ENCODE data around the gene DTD1. TPM values are rescaled to one million over a fixed set of nuclear protein-coding genes. Genes with fewer than 3 reads are reported as not detected.

DTD1 gene
- total RNA-seq, 1 experiment from 2014 or later, result 16.6 TPM

GRCh38 chr20:18653736-18654447 is 66.0 kb downstream of the DTD1 start:
- no peak for TF ChIP-seq EZH2 (IDR thresholded peaks at IDR 0.05; ENCODE audit: borderline replicate concordance, low read depth, low read length, poor library complexity, severe bottlenecking)
- no peak for TF ChIP-seq CTCF (conservative IDR thresholded peaks at IDR 0.05; ENCODE audit: low read depth, low read length)
- DNase-seq (ENCODE audit: low spot score), result no peak
- Histone ChIP-seq H3K27ac (ENCODE audit: low read depth, low read length, poor library complexity, severe bottlenecking) (no peak overlapping the region), H3K4me3 (ENCODE audit: low read depth, low read length, poor library complexity, severe bottlenecking) (no peak overlapping the region), H3K36me3 (ENCODE audit: insufficient read depth, low read length, poor library complexity, severe bottlenecking) (no peaks in the 10 kb centered on the region), H3K4me1 (ENCODE audit: insufficient read depth, low read length, poor library complexity, severe bottlenecking) (no peaks in the 10 kb centered on the region), H3K27me3 (replicated peaks; ENCODE audit: insufficient read depth, low read depth, low read length, poor library complexity) (no peaks in the 10 kb centered on the region), H3K9me3 (ENCODE audit: low read depth, low read length, poor library complexity, severe bottlenecking) (no peaks in the 10 kb centered on the region)
- intact Hi-C loops (cut with micrococcal nuclease; ENCODE audit: unreplicated experiment), result no loop called here
- BruUV-seq (replicated peaks), result no TSS peak
- CTCF ChIA-PET, result no interaction called here
- POLR2A ChIA-PET (ENCODE audit: low non-redundant PET), result no interaction called here

GRCh38 chr20:18654448-18654773 is 66.6 kb downstream of the DTD1 start:
- H3K4me1 ChIP-seq (ENCODE audit: insufficient read depth, low read length, poor library complexity, severe bottlenecking), result no peaks in the 10 kb centered on the region
- TF ChIP-seq CTCF (conservative IDR thresholded peaks at IDR 0.05; ENCODE audit: low read depth, low read length), result no peak
- no peak for TF ChIP-seq EZH2 (IDR thresholded peaks at IDR 0.05; ENCODE audit: borderline replicate concordance, low read depth, low read length, poor library complexity, severe bottlenecking)
- intact Hi-C loops (cut with micrococcal nuclease; ENCODE audit: unreplicated experiment), result no loop called here
- DNase-seq (ENCODE audit: low spot score), result no peak
- no peaks in the 10 kb centered on the region for H3K9me3 ChIP-seq (ENCODE audit: low read depth, low read length, poor library complexity, severe bottlenecking)
- no peaks in the 10 kb centered on the region for H3K36me3 ChIP-seq (ENCODE audit: insufficient read depth, low read length, poor library complexity, severe bottlenecking)
- POLR2A ChIA-PET (ENCODE audit: low non-redundant PET), result no interaction called here
- H3K27ac ChIP-seq (ENCODE audit: low read depth, low read length, poor library complexity, severe bottlenecking), result no peak overlapping the region
- CTCF ChIA-PET, result no interaction called here
- H3K27me3 ChIP-seq (replicated peaks; ENCODE audit: insufficient read depth, low read depth, low read length, poor library complexity), result no peaks in the 10 kb centered on the region
- no peak overlapping the region for H3K4me3 ChIP-seq (ENCODE audit: low read depth, low read length, poor library complexity, severe bottlenecking)
- no TSS peak for BruUV-seq (replicated peaks)

DNA sequence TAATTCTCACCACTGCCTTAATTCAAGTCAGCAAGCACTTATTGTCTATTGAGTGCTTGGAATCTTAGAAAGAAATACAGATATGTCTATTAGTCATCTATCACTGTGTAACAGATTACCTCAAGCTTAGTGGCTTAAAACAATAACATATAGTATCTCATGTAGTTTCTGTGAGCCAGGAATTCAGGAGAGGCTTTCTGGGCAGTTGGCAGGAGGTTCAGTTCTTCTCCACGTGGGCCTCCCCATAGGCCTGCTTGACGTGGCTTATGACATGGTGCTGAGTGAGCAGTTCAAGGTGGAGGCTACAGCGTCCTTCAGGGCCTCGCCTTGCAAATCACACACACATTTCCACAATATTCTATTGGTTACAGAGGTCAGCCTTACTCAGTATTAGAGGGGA is 69.7 kb downstream of the DTD1 start:
- BruUV-seq (replicated peaks), result no TSS peak
- no peaks in the 10 kb centered on the region for H3K36me3 ChIP-seq (ENCODE audit: insufficient read depth, low read length, poor library complexity, severe bottlenecking)
- POLR2A ChIA-PET (ENCODE audit: low non-redundant PET), result no interaction called here
- no peak overlapping the region for H3K4me3 ChIP-seq (ENCODE audit: low read depth, low read length, poor library complexity, severe bottlenecking)
- DNase-seq (ENCODE audit: low spot score), result no peak
- no peak for TF ChIP-seq CTCF (conservative IDR thresholded peaks at IDR 0.05; ENCODE audit: low read depth, low read length)
- no peak for TF ChIP-seq EZH2 (IDR thresholded peaks at IDR 0.05; ENCODE audit: borderline replicate concordance, low read depth, low read length, poor library complexity, severe bottlenecking)
- no peaks in the 10 kb centered on the region for H3K9me3 ChIP-seq (ENCODE audit: low read depth, low read length, poor library complexity, severe bottlenecking)
- intact Hi-C loops (cut with micrococcal nuclease; ENCODE audit: unreplicated experiment), result no loop called here
- H3K27me3 ChIP-seq (replicated peaks; ENCODE audit: insufficient read depth, low read depth, low read length, poor library complexity), result no peaks in the 10 kb centered on the region
- CTCF ChIA-PET, result no interaction called here
- no peak overlapping the region for H3K27ac ChIP-seq (ENCODE audit: low read depth, low read length, poor library complexity, severe bottlenecking)
- H3K4me1 ChIP-seq (ENCODE audit: insufficient read depth, low read length, poor library complexity, severe bottlenecking), result no peaks in the 10 kb centered on the region

Data from A673 (cell line).